Measurements from ENCODE around the gene LLGL2.

DNA sequence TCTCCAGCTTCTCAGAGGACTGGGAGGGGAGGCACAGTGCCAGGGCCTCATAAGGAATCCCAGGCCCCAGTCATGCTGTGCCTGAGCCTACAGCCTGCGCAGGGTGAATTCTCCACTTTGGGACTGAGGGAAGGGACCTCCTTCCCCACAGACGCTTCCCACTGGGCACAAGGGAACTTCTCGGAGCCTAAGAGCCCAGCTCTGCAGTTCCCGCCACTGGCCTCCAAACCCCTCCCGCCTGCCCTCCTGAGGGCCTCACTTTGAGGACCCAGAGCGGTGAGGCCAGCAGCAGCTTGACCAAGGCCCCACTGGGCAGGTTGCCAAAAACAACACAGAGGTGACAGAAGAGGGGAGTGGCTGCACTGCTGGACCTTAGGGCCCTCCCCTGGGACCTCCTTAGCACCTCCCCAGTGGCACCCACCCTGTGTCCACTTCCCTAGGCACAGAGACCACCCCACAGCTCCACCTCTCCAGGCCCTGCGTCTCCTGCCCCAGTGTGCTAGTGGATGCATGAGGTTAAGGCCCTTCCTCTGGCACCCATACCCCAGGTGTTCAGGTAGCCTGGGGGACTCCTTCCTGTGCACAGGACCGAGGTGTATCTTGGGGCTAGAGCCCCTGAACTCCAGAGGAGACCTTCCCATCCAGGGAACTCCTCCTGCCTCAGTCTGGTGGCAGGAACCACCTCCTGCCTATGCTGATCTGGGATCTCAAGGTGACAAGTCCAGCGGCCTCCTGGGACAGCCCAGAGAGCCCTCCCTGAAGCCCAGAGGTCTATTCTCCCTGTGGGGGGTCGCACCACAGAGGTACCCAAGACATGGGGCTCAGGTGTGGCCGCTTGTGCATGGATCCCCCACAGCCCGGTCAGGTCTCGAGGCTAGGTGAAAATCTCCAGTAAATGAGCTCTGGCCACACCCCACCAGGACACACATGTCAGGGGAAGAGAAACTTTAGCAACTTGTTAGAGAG lies 13.6 kb upstream of the LLGL2 start:
- peak in 2 of 3 donors; percentile 58 to 62 for TF ChIP-seq POLR2AphosphoS5 (IDR thresholded peaks at IDR 0.05)
- TF ChIP-seq, protein P1, sequence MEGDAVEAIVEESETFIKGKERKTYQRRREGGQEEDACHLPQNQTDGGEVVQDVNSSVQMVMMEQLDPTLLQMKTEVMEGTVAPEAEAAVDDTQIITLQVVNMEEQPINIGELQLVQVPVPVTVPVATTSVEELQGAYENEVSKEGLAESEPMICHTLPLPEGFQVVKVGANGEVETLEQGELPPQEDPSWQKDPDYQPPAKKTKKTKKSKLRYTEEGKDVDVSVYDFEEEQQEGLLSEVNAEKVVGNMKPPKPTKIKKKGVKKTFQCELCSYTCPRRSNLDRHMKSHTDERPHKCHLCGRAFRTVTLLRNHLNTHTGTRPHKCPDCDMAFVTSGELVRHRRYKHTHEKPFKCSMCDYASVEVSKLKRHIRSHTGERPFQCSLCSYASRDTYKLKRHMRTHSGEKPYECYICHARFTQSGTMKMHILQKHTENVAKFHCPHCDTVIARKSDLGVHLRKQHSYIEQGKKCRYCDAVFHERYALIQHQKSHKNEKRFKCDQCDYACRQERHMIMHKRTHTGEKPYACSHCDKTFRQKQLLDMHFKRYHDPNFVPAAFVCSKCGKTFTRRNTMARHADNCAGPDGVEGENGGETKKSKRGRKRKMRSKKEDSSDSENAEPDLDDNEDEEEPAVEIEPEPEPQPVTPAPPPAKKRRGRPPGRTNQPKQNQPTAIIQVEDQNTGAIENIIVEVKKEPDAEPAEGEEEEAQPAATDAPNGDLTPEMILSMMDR (IDR thresholded peaks at IDR 0.05 in 8 of 11, conservative IDR thresholded peaks at IDR 0.05 in 3 of 11), result no peak
